HepG2 (cell line): ENCODE results near the gene SEPTIN2. TPM values are rescaled to one million over a fixed set of nuclear protein-coding genes. Genes with fewer than 3 reads are reported as not detected.

ENCODE experiments used
- FOXA1 ChIP-seq, 2 experiments: fragments of 450-650 bp in 1 of 2; sonication (generic) in 1 of 2; formaldehyde crosslinking in 1 of 2; IDR thresholded peaks; 2 replicates each; pipeline versions ENCODE4 v1.4.0 to v1.6.1; 2016 to 2020; ENCODE audit warnings: missing genetic modification reagents in 1 of 2
- GMEB2 ChIP-seq: IDR thresholded peaks from 2 replicates; pipeline ENCODE4 v1.6.1; 2016; ENCODE audit warnings: missing biosample characterization, missing genetic modification reagents, low read depth
- KIAA2018 ChIP-seq: sonication (generic); formaldehyde crosslinking; IDR thresholded peaks from 2 replicates; pipeline ENCODE4 v1.5.0; 2020; ENCODE audit warnings: mild to moderate bottlenecking, missing genetic modification reagents, borderline replicate concordance
- MZF1 ChIP-seq: sonication (generic); formaldehyde crosslinking; IDR thresholded peaks from 2 replicates; pipeline ENCODE4 v1.8.1; 2023; ENCODE audit warnings: mild to moderate bottlenecking, missing genetic modification reagents, borderline replicate concordance
- POGZ ChIP-seq: sonication (generic); formaldehyde crosslinking; IDR thresholded peaks from 2 replicates; pipeline ENCODE4 v1.4.0; 2020; ENCODE audit warnings: mild to moderate bottlenecking, missing genetic modification reagents
- RAD51 ChIP-seq: fragments of 450-650 bp; IDR thresholded peaks from 2 replicates; pipeline ENCODE4 v1.6.1; 2016; ENCODE audit warnings: borderline replicate concordance
- REST ChIP-seq, 2 experiments: IDR thresholded peaks; 2 replicates each; pipeline ENCODE4 v1.6.1; 2011 to 2012; ENCODE audit warnings: low read length in 2 of 2, borderline replicate concordance in 1 of 2, low read depth in 1 of 2, mild to moderate bottlenecking in 1 of 2, moderate library complexity in 1 of 2
- ZBTB39 ChIP-seq: sonication (generic); formaldehyde crosslinking; IDR thresholded peaks from 2 replicates; pipeline ENCODE4 v1.5.0; 2020; ENCODE audit warnings: missing genetic modification reagents
- ZNF17 ChIP-seq: sonication (generic); formaldehyde crosslinking; IDR thresholded peaks from 2 replicates; pipeline ENCODE4 v1.5.0; 2020; ENCODE audit warnings: mild to moderate bottlenecking, missing genetic modification reagents
- ZNF30 ChIP-seq: sonication (generic); formaldehyde crosslinking; IDR thresholded peaks from 2 replicates; pipeline ENCODE4 v1.5.0; 2020; ENCODE audit warnings: mild to moderate bottlenecking, missing genetic modification reagents
- polyA plus RNA-seq, 8 experiments: library from polyadenylated mRNA; depleted of rRNA in 3 of 8; stranded (reverse) in 7 of 8; unstranded in 1 of 8; fragments of >200 nt; fragmentation: Illumina TruSeq in 4 of 8; extraction: Trizol in 4 of 8; gene quantifications; 2 replicates each; pipeline versions ENCODE4 v1.2.1 to v1.2.3, GENCODE V29; 2011 to 2016; ENCODE audit warnings: low read depth in 4 of 8, missing spikeins in 1 of 8, mixed read lengths in 1 of 8; ENCODE audit not compliant: insufficient read depth in 1 of 8
- total RNA-seq, 5 experiments: library from RNA; depleted of rRNA; stranded (reverse); fragments of >200 nt; fragmentation: Illumina TruSeq; extraction: Trizol; gene quantifications; 2 replicates each; pipeline ENCODE4 v1.2.3, GENCODE V29; 2016; ENCODE audit warnings: low read depth in 1 of 5

The SEPTIN2 gene
- total and polyA plus RNA-seq, 2 of the 13 experiments (the other 11 are each of a cell fraction or from before 2014, with no cell fraction given) = 493 to 733 TPM

GRCh38 chr2:241315093-241315878 is 439 bp upstream of the SEPTIN2 start, which contains the start of gene HDLBP (continued):
- TF ChIP-seq KIAA2018 (no peak; the same call in 1 of the 2 replicates), ZNF30 (CRISPR knock-in tag) (no peak), MZF1 (CRISPR knock-in tag) (no peak), ZBTB39 (CRISPR knock-in tag) (no peak), POGZ (CRISPR knock-in tag) (peak; percentile 98), FOXA1 (IDR thresholded peaks at IDR 0.05) (no peak), FOXA1 (CRISPR knock-in tag; IDR thresholded peaks at IDR 0.05) (0 out of 2 replicates have a peak, but pooled peaks have one; percentile 14), ZNF17 (CRISPR knock-in tag) (no peak), RAD51 (peak; percentile 91), GMEB2 (CRISPR knock-in tag) (peak; percentile 88), REST (IDR thresholded peaks at IDR 0.05; ENCODE audit: borderline replicate concordance in 1 of 2, low read depth in 1 of 2, low read length in 2 of 2) (no peak)
